T-helper 1 cell treated with Interleukin-12 subunit alpha and Interleukin-12 subunit beta and Interleukin-4 antibody, amounts not matched to agents 30 μg/mL and 1 μg/mL, for 36 hours (primary cell): ENCODE results near the gene CA7.
"Not testable (repeated sequence)": the region's sequence is repeated elsewhere in the genome, so short reads cannot be mapped to it uniquely, and the experiment has no call there.

Source experiments
- H3K27ac Mint-ChIP-seq: one replicate; pipeline ENCODE4 v1.8.0; 2021; ENCODE audit warnings: mild to moderate bottlenecking, mixed read lengths
- H3K27me3 Mint-ChIP-seq: one replicate; pipeline ENCODE4 v1.8.0; 2021; ENCODE audit warnings: low read depth, mixed read lengths
- H3K36me3 Mint-ChIP-seq: one replicate; pipeline ENCODE4 v1.8.0; 2021; ENCODE audit warnings: low read depth, mixed read lengths
- H3K4me1 Mint-ChIP-seq: one replicate; pipeline ENCODE4 v1.8.0; 2021; ENCODE audit warnings: low read depth, mixed read lengths
- H3K4me3 Mint-ChIP-seq: one replicate; pipeline ENCODE4 v1.8.0; 2021; ENCODE audit warnings: mild to moderate bottlenecking, moderate library complexity, mixed read lengths
- H3K9me3 Mint-ChIP-seq: one replicate; pipeline ENCODE4 v1.8.0; 2021; ENCODE audit warnings: mixed read lengths

The CA7 gene

DNA sequence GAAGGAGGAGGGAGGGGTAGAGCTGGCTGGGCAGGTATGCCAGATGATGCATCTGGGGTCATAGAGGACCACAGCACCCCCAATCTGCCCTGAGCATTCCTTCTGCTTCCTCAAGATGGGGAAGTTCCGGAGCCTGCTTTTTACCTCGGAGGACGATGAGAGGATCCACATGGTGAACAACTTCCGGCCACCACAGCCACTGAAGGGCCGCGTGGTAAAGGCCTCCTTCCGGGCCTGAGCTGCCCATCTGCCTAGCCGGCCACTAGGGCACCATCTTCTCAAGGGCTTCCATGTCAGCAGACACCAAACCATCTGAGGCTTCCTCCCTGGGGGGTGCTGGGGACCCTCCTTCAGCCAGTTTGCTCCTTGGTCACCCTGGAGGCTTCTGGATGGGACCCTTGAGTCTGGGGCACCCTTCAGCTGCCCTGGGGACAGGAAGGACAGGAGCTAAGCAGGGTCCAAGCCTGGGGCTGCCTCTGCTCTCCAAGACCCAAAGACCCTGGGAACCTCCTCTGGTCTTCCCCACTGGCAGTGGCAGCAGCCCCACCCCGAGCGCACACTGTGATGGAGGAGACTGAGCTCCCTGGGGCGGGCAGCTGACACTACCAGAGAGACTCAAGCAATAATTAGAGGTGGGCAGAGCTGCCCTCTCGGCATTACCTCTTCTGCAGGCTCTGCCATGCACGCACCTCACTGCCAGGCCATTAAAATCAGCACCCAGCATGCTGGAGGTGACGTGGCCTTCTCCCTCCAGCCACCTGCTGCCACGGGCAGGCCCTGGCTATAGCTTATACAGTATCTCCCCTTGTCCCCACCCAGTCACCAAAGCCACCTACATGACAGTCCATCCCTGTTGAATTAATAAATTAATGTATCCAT lies 9.3 kb downstream of the CA7 start:
- no peaks in the 10 kb centered on the region for H3K9me3 Mint-ChIP-seq
- no peaks in the 10 kb centered on the region for H3K36me3 Mint-ChIP-seq
- H3K4me1 Mint-ChIP-seq = peaks cover 2% of the 10 kb centered on the region
- no peak overlapping the region for H3K27ac Mint-ChIP-seq
- H3K27me3 Mint-ChIP-seq = no peaks in the 10 kb centered on the region
- H3K4me3 Mint-ChIP-seq = no peak overlapping the region

DNA sequence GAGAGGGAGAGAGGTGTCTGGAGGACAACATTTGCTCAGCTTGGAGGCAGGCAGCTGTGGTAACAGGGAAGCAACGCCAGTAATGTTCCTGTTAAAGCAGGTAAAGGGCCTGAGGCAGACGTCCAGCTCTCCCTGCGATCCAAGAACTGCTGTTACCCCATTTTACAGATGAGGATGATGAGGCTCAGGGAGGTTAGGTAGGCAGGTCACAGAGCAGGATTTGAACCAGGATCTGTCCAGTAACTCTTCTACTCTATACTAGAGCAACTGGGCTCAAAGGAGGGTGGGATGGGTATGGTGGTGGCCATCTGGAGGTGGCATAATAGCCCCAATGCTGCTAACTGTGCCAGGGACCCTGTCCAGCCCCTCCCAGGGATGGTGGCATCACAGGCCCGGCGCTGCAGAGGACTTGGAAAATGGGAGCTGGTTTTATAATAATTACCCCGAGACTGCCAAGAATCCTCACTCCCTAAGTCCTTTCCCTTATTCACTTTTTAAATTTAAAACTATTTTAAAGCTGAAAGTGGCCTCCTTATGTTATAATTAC lies 12.0 kb downstream of the CA7 start:
- no peaks in the 10 kb centered on the region for H3K27me3 Mint-ChIP-seq
- no peaks in the 10 kb centered on the region for H3K36me3 Mint-ChIP-seq
- no peak overlapping the region for H3K27ac Mint-ChIP-seq
- H3K4me3 Mint-ChIP-seq = no peak overlapping the region
- H3K9me3 Mint-ChIP-seq = no peaks in the 10 kb centered on the region
- peaks cover 2% of the 10 kb centered on the region for H3K4me1 Mint-ChIP-seq

DNA sequence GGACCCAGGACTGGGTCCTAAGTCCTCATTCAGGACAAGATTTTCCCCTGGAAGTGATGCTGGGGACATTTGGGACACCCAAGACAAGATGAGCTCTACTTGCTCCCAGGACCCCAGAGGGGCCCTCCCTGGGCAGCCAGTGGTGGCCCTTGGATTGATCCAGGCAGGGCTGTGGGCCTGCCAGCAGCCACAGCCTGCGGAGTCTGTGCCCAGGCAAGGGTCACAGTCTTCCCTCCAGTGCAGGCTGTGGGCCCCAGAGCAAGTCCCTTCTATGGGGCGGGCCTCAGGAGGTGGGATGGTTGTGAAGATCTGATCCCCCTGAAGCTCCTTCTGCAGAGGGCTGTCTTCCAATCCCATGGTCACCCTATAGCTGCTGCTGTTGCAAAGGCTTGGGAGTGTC lies 12.6 kb downstream of the CA7 start:
- H3K36me3 Mint-ChIP-seq = no peaks in the 10 kb centered on the region
- no peak overlapping the region for H3K4me3 Mint-ChIP-seq
- H3K9me3 Mint-ChIP-seq = no peaks in the 10 kb centered on the region
- H3K27me3 Mint-ChIP-seq = no peaks in the 10 kb centered on the region
- peaks cover 2% of the 10 kb centered on the region for H3K4me1 Mint-ChIP-seq
- no peak overlapping the region for H3K27ac Mint-ChIP-seq

DNA sequence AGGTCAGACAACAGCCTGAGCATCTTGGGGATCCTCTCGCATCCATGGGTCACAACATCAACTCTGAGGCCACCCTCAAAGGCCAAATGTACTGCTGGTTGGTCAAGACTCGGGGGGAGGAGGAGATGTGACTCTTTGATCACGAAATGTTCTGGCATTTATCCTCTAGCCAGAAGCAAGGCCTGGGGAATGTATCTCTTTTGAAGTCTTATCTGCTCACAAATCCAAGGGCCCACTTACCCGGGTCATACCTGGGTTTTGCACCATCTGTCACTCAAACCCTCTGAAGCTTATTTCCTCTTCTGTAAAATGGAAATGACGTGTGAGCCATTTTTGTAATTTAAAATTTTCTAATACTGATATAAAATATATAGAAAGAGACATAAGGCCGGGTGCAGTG lies 13.2 kb downstream of the CA7 start:
- Mint-ChIP-seq H3K36me3 (no peaks in the 10 kb centered on the region), H3K9me3 (no peaks in the 10 kb centered on the region), H3K27ac (no peak overlapping the region), H3K27me3 (no peaks in the 10 kb centered on the region), H3K4me1 (peaks cover 2% of the 10 kb centered on the region), H3K4me3 (no peak overlapping the region)

DNA sequence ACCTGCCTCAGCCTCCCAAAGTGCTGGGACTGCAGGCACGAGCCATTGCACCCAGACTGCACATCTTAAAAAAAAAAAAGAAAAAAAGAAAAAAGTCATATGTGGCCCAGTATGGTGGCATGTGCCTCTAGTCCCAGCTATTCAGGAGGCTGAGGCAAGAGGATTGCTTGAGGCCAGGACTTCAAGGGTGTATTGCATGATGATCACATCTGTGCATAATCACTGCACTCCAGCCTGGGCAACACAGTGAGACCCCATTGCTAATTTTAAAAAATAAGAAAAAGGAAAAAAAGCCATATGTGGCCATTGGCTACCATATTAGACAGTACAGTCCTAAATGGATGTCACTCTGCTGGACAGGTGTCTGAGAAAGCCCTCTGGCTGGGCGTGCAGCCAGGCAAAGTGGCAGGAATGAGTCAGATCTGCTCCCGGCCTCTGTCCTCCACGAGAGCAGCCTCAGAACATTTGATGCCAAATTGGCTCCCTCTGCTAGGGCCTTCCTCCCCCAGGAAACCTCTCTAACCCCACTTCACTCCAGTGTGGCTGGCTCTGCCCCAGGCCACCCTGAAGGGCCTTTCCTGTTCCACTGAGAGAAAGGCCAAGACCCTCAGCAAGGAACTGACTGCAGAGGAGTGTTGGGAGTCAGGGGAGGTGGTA lies 14.7 kb downstream of the CA7 start:
- H3K36me3 Mint-ChIP-seq = no peaks in the 10 kb centered on the region
- H3K4me1 Mint-ChIP-seq = no peaks in the 10 kb centered on the region
- H3K4me3 Mint-ChIP-seq = no peak overlapping the region
- no peak overlapping the region for H3K27ac Mint-ChIP-seq
- no peaks in the 10 kb centered on the region for H3K27me3 Mint-ChIP-seq
- no peaks in the 10 kb centered on the region for H3K9me3 Mint-ChIP-seq

DNA sequence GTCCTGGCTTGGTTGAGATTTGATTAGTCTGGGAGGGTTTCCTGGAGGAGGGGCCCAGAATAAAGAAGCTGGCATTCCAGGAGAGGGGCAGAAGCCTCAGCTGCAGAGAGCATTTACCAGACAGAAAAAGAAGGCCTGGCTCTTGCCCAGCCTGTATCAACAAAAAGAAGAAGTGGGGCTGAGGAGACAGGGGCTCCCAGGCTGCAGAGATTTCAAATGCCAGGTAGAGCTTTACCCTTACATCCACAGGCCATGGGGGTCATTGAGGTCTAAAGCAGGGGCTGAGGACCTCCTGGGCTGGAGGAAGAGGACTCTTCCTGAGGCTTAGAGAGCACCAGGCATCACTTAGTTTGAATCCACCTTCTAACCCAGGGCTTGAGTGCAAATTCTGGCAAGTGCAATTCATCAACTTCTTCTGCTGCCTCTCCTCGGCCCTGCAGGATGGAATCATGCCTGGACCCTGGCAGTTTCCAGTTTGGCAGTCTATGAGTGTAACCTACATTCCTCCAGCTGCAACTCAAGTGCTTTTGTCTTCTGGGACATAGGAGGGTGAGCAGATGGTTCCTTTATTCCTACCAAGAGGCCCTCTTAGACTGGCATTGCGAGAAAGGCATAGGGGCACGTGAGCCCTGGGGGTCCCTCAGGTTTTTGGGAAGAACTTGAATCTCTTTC lies 15.3 kb downstream of the CA7 start:
- Mint-ChIP-seq H3K27me3 (no peaks in the 10 kb centered on the region), H3K27ac (no peak overlapping the region), H3K4me3 (no peak overlapping the region), H3K9me3 (no peaks in the 10 kb centered on the region), H3K36me3 (no peaks in the 10 kb centered on the region), H3K4me1 (no peaks in the 10 kb centered on the region)

DNA sequence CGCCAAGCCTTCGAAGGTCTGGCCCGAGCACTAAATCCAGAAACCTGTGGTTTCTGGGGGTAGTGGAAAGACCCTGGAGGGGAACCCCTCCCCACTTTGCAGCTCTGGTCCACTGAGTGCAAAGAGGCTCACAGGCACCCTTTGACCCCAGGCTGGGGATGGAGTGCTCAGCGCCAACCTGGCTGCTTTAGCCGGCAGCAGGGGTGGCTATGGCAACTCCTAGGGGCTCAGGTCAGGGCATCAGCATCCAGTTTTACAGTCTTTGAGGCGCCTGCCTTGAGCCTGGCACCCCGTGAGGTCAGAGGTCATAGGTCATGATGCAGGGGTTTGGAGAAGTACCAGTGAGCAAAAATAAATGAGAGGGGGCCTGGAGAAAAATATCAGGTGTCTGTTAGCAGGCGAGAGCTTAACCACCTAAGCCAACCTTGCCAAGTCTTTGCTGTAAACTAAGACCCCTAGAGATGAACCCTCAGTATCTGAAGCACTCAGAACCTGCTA lies 17.9 kb downstream of the CA7 start:
- Mint-ChIP-seq H3K36me3 (no peaks in the 10 kb centered on the region), H3K27me3 (no peaks in the 10 kb centered on the region), H3K4me3 (no peak overlapping the region), H3K9me3 (no peaks in the 10 kb centered on the region), H3K4me1 (no peaks in the 10 kb centered on the region), H3K27ac (no peak overlapping the region)

DNA sequence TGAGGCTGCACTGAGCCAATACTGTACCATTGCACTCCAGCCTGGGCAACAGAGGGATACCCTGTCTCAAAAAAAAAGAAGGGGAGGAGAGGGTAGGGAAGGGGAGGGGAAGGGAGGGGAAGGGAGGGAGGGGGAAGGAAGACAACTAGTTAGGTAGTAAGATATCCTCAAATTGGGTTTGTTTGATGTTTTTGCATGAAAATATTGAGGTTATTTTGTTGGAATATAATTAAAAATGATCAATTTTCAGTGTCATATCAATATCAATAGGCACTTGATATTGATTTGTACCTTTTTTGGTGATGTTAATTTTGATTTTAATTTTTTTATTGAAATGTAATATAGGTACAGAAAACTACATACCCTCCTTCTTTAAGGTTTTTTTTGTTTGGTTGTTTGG lies 19.5 kb downstream of the CA7 start:
- no peaks in the 10 kb centered on the region for H3K27me3 Mint-ChIP-seq
- no peak overlapping the region for H3K4me3 Mint-ChIP-seq
- H3K27ac Mint-ChIP-seq = no peak overlapping the region
- no peaks in the 10 kb centered on the region for H3K36me3 Mint-ChIP-seq
- no peaks in the 10 kb centered on the region for H3K9me3 Mint-ChIP-seq
- peaks cover 4% of the 10 kb centered on the region for H3K4me1 Mint-ChIP-seq

DNA sequence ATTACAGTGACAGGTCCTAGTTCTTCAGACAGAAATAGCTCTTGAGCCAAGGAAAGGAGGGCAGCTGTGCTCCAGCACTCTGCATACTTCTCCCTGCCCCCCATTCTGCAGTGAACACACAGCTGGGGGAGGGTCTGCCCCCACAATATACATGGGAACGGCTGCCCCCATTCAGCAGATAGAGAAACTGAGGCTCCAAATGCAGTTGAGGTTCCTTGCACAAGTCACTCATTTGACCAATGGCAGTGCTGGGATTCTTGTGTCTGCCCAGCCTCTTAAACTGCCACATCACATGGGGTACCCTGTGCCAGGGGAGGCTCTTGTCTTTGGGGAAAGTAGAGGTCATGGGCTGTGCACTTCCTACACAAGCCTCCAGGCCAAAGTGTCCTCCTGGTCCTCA lies 25.2 kb downstream of the CA7 start:
- no peak overlapping the region for H3K4me3 Mint-ChIP-seq
- no peaks in the 10 kb centered on the region for H3K9me3 Mint-ChIP-seq
- H3K36me3 Mint-ChIP-seq = no peaks in the 10 kb centered on the region
- H3K27me3 Mint-ChIP-seq = no peaks in the 10 kb centered on the region
- H3K27ac Mint-ChIP-seq = no peak overlapping the region
- H3K4me1 Mint-ChIP-seq = peaks cover 19% of the 10 kb centered on the region

DNA sequence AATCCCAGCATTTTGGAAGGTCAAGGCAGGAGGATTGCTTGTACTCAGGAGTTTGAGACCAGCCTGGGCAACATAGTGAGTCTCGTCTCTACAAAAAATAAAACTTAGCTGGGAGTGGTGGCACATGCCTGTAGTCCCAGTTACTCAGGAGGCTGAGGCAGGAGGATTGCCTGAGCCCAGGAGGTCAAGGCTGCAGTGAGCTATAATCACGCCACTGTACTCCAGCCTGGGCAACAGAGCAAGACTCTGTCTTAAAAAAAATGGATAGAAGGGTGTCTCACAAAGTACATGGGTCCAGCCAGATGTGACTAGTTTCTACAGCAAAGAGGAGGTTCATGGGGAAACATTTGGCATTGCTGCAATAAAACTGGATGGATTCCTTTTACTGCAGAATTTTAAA lies 27.1 kb downstream of the CA7 start:
- H3K27ac Mint-ChIP-seq = not testable (repeated sequence)

DNA sequence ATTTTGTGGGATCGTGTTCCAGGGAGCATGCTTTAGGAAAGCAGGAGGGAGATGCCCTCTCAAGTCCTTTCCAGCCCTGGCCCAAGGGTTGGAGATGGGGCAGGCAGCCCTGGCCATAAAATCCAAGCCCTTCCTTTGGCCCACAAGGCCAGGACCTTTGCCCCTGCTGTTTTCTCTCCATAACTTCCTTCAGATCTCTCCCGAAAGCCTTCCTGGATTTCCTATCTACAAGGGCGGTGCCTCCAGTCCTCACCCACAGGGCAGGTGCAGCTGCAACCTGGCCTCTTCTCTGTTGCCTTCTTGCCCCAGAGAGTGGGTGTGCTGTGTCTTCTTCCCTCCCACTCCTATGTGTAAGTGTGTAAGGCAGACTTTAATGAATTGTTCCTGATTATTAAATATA lies 27.6 kb downstream of the CA7 start:
- Mint-ChIP-seq H3K27ac (no peak overlapping the region), H3K9me3 (no peaks in the 10 kb centered on the region)

More for the DNA sequence above, 27.1 kb downstream of the CA7 start:
- not testable (repeated sequence) for H3K27me3 Mint-ChIP-seq, H3K36me3 Mint-ChIP-seq, H3K4me3 Mint-ChIP-seq, H3K9me3 Mint-ChIP-seq
- H3K4me1 Mint-ChIP-seq = peaks cover 33% of the 10 kb centered on the region

DNA sequence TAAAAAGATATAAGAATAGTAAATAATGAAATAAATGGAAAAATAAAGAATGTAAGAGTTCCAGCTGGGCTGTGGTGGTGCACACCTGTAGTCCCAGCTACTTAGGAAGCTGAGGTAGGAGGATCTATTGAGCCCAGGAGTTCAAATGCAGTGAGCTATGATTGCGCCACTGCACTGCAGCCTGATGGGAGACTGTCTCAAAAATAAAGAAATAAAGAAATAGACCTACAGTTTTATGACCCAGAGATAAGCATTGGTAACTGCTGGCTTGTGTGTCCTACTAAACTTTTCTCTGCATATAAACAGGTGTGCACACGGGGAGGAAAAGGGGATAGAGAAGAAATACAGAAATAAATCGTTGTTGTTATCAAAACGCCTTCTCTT lies 28.3 kb downstream of the CA7 start:
- Mint-ChIP-seq H3K27me3 (no peaks in the 10 kb centered on the region), H3K4me1 (peaks cover 33% of the 10 kb centered on the region), H3K9me3 (no peaks in the 10 kb centered on the region), H3K36me3 (no peaks in the 10 kb centered on the region), H3K4me3 (peak overlapping the region; percentile 76), H3K27ac (peak overlapping the region; percentile 96)

More for the DNA sequence above, 27.6 kb downstream of the CA7 start:
- no peaks in the 10 kb centered on the region for H3K27me3 Mint-ChIP-seq
- H3K4me3 Mint-ChIP-seq = no peak overlapping the region
- H3K36me3 Mint-ChIP-seq = no peaks in the 10 kb centered on the region
- peaks cover 33% of the 10 kb centered on the region for H3K4me1 Mint-ChIP-seq

DNA sequence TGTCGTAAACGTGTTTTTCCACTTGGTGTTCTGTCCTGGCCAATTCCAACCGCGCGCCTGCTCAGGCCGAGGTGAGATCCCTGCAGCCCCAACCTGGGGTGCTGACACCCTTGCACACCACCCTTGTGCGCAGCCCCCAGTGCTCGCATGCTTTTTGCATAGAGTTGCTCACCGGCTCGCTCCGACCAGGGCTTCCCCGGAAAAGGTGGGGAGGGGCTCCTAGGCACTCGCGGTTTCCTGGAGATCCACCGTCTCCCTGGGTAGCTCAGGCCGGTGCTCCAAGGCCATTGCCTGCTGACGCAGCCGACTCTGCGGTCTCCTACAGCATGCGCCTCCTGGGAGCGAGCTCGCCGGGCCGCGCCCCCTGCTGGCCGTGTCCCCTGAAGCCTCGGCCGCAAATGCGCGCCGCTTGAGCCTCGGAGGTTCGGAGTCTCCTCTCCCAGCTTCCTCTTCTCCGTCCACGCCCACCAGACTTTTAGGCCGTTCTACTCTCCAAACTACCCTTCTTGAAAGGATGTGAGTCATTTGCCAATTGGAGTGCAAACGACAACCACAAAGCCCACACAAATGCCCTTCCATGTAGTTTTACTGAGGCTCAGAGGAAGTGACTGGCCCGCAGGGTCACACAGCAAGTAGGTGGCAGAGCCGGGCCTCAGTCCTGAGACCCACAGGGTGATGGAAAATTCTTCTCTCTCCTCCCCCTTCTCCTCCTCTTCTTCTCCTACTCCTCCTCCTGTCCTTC lies 28.9 kb downstream of the CA7 start:
- Mint-ChIP-seq H3K27ac (peak overlapping the region; percentile 96), H3K36me3 (no peaks in the 10 kb centered on the region), H3K9me3 (no peaks in the 10 kb centered on the region), H3K4me1 (peaks cover 33% of the 10 kb centered on the region), H3K4me3 (peak overlapping the region; percentile 76), H3K27me3 (no peaks in the 10 kb centered on the region)

DNA sequence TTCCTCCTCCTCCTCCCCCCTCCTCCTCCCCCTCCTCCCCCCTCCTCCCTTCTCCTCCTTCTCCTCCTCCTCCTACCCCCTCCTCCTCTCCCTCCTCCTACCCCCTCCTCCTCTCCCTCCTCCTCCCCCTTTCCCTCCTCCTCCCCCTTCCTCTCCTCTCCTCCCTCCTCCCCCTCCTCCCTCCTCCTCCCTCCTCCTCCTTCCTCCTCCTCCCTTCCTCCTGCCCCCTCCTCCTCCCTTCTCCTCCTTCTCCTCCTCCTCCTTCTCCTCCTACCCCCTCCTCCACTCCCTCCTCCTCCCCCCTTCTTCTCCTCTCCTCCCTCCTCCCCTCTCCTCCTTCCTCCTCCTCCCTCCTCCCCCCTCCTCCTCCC lies 29.5 kb downstream of the CA7 start:
- Mint-ChIP-seq H3K27ac (peak overlapping the region; percentile 96), H3K4me1 (peaks cover 38% of the 10 kb centered on the region)

More for the DNA sequence above, 29.5 kb downstream of the CA7 start:
- H3K36me3 Mint-ChIP-seq = no peaks in the 10 kb centered on the region
- H3K9me3 Mint-ChIP-seq = no peaks in the 10 kb centered on the region
- no peak overlapping the region for H3K4me3 Mint-ChIP-seq
- no peaks in the 10 kb centered on the region for H3K27me3 Mint-ChIP-seq
